IPS-18a (cell line): Measurements from ENCODE around the gene LRP1B.
A peak's percentile ranks its signal among the peaks of the same experiment; 100 is the strongest.

Experiments
- H3K27ac ChIP-seq: one replicate; pipeline ENCODE4 v1.5.1; 2013; ENCODE audit warnings: low read length
- H3K27me3 ChIP-seq: one replicate; pipeline ENCODE4 v1.6.1; 2013; ENCODE audit warnings: mild to moderate bottlenecking, low read length; ENCODE audit not compliant: control insufficient read depth, insufficient read depth
- H3K36me3 ChIP-seq: one replicate; pipeline ENCODE4 v1.6.1; 2013; ENCODE audit warnings: low read depth, low read length; ENCODE audit not compliant: control insufficient read depth
- H3K4me1 ChIP-seq: one replicate; pipeline ENCODE4 v1.6.1; 2013; ENCODE audit warnings: low read depth, low read length; ENCODE audit not compliant: control insufficient read depth
- H3K4me3 ChIP-seq: one replicate; pipeline ENCODE4 v1.5.1; 2013; ENCODE audit warnings: low read length
- H3K9ac ChIP-seq: one replicate; pipeline ENCODE4 v1.6.1; 2013; ENCODE audit warnings: mild to moderate bottlenecking, low read length, moderate library complexity
- H3K9me3 ChIP-seq: one replicate; pipeline ENCODE4 v1.6.1; 2013; ENCODE audit warnings: low read depth, low read length; ENCODE audit not compliant: control insufficient read depth

The LRP1B gene

GRCh38 chr2:142131010-142131669 lies at the start of gene LRP1B:
TSS of gene LRP1B (minus strand) at chr2:142131016. CDS start at chr2:142130729, 287 bp downstream.
- H3K9ac ChIP-seq, result peak within 1 kb of the TSS; percentile 71
- peaks cover 3% of the 10 kb centered on the region for H3K4me1 ChIP-seq
- peak within 1 kb of the TSS; percentile 85 for H3K4me3 ChIP-seq
- H3K27ac ChIP-seq, result no peak within 1 kb of the TSS
- no peaks in the 10 kb centered on the region for H3K36me3 ChIP-seq
- no peaks in the 10 kb centered on the region for H3K9me3 ChIP-seq
- H3K27me3 ChIP-seq, result peaks cover 50% of the 10 kb centered on the region

GRCh38 chr2:142179686-142180085 lies 48.9 kb upstream of the LRP1B start:
- no peak overlapping the region for H3K27ac ChIP-seq
- no peaks in the 10 kb centered on the region for H3K36me3 ChIP-seq
- no peaks in the 10 kb centered on the region for H3K9me3 ChIP-seq
- peaks cover 3% of the 10 kb centered on the region for H3K4me1 ChIP-seq
- no peak overlapping the region for H3K4me3 ChIP-seq
- H3K27me3 ChIP-seq, result no peaks in the 10 kb centered on the region
- no peak overlapping the region for H3K9ac ChIP-seq

GRCh38 chr2:142178604-142179003 lies 47.8 kb upstream of the LRP1B start:
- Histone ChIP-seq H3K27ac (no peak overlapping the region), H3K9ac (no peak overlapping the region), H3K4me3 (no peak overlapping the region), H3K4me1 (peaks cover 3% of the 10 kb centered on the region), H3K27me3 (no peaks in the 10 kb centered on the region), H3K36me3 (no peaks in the 10 kb centered on the region), H3K9me3 (no peaks in the 10 kb centered on the region)

GRCh38 chr2:142176941-142177340 lies 46.1 kb upstream of the LRP1B start:
- Histone ChIP-seq H3K9me3 (no peaks in the 10 kb centered on the region), H3K4me1 (peaks cover 3% of the 10 kb centered on the region), H3K9ac (no peak overlapping the region), H3K4me3 (no peak overlapping the region), H3K36me3 (no peaks in the 10 kb centered on the region), H3K27ac (no peak overlapping the region), H3K27me3 (no peaks in the 10 kb centered on the region)

DNA sequence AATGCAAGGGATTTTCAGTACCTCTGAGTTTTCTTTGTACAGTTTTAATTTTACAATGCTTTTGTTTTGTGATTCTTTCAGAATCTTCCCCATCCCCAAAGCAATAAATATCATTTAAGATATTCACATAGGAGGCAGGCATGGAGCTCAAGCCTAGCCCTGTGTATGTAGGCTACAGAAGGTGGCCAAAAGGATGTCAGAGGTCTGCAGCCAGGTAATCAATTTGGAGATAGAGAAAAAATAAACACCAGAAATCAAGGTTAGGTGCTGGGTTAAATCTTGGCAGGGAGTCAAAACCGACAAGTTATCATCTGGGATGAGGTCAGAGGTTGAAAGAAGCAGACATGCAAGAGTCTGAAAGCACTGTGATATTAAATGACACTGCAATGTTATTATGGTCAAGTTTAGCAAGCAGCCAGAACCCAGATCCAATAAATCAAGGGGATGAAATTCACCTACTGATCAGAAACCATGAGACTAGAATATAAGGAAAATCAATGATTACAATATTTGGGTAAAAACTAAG lies 45.1 kb upstream of the LRP1B start:
- H3K27ac ChIP-seq, result no peak overlapping the region
- H3K4me1 ChIP-seq, result peaks cover 2% of the 10 kb centered on the region
- no peaks in the 10 kb centered on the region for H3K36me3 ChIP-seq

GRCh38 chr2:142174176-142174575 lies 43.4 kb upstream of the LRP1B start:
- Histone ChIP-seq H3K9me3 (no peaks in the 10 kb centered on the region), H3K27me3 (no peaks in the 10 kb centered on the region), H3K27ac (no peak overlapping the region), H3K36me3 (no peaks in the 10 kb centered on the region), H3K4me3 (no peak overlapping the region), H3K9ac (no peak overlapping the region), H3K4me1 (no peaks in the 10 kb centered on the region)

More for the DNA sequence above, 45.1 kb upstream of the LRP1B start:
- Histone ChIP-seq H3K27me3 (no peaks in the 10 kb centered on the region), H3K4me3 (no peak overlapping the region), H3K9ac (no peak overlapping the region), H3K9me3 (no peaks in the 10 kb centered on the region)

DNA sequence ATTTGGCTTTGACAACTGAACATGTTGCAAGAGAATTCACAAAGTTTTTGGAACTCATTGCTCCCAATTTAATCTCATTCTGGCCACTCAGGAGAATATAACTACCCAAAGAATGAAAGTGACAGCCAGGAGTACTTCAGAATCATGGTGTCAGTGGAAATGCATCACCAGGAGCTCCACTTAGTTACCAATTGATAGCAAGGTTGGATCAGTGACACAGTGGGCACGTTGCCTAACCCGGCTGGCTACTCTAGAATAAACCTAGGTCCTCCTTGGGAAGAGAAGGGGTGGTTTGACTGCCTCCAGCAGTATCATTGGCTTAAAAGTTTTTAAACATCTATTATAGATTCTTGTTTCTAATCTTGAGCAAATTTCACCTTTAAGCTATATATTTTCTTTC lies 40.0 kb upstream of the LRP1B start:
- Histone ChIP-seq H3K9me3 (no peaks in the 10 kb centered on the region), H3K27ac (no peak overlapping the region), H3K4me3 (no peak overlapping the region), H3K4me1 (no peaks in the 10 kb centered on the region), H3K27me3 (no peaks in the 10 kb centered on the region), H3K9ac (no peak overlapping the region), H3K36me3 (no peaks in the 10 kb centered on the region)

DNA sequence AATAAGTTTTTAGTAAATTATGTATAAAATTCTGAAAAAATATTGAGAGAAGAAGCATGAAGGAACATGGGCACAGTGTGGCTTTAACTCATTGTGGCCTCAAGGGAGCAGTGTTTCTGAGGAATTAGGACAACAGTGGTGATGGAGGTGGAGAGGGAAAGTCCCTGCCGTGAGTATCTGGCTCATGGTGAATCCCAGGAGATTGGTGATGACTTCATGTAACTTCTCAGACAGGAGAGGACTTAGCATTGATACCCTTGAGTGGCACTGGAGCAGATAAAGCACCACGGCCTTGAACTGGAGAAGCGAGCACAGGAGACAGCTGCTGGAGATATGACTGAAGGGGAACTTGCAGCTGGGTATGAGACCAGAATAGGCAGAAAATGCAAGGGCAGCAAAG lies 35.0 kb upstream of the LRP1B start:
- Histone ChIP-seq H3K27ac (no peak overlapping the region), H3K27me3 (no peaks in the 10 kb centered on the region), H3K9me3 (no peaks in the 10 kb centered on the region)

GRCh38 chr2:142153601-142154000 lies 22.8 kb upstream of the LRP1B start:
- Histone ChIP-seq H3K27ac (no peak overlapping the region), H3K9ac (no peak overlapping the region), H3K36me3 (no peaks in the 10 kb centered on the region), H3K4me1 (no peaks in the 10 kb centered on the region), H3K4me3 (no peak overlapping the region), H3K9me3 (no peaks in the 10 kb centered on the region), H3K27me3 (no peaks in the 10 kb centered on the region)

More for the DNA sequence above, 35.0 kb upstream of the LRP1B start:
- H3K4me1 ChIP-seq, result no peaks in the 10 kb centered on the region
- no peak overlapping the region for H3K4me3 ChIP-seq
- no peak overlapping the region for H3K9ac ChIP-seq
- no peaks in the 10 kb centered on the region for H3K36me3 ChIP-seq

GRCh38 chr2:142150453-142150852 lies 19.6 kb upstream of the LRP1B start:
- Histone ChIP-seq H3K4me1 (no peaks in the 10 kb centered on the region), H3K36me3 (no peaks in the 10 kb centered on the region), H3K4me3 (no peak overlapping the region), H3K27ac (no peak overlapping the region), H3K9me3 (no peaks in the 10 kb centered on the region), H3K27me3 (no peaks in the 10 kb centered on the region), H3K9ac (no peak overlapping the region)

DNA sequence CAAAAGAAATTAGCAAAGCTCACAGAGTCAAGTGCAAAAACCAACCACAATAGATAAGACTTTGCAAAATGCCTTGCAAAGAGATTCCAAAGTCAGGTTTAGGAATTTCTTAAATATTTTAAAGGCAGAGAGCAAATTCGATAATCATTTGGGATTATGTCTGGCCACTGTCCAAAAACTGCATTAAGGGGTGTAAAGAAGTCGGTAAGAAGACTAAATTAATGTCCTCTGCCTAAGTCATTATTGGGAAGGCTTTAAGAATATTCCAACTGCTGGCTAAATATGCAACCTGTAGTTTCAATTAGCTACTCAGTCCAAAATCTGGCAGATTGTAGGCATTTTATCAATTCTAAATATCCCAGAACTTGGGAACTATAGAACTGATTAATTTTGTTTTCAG lies 13.7 kb upstream of the LRP1B start:
- Histone ChIP-seq H3K4me3 (no peak overlapping the region), H3K27me3 (no peaks in the 10 kb centered on the region), H3K36me3 (no peaks in the 10 kb centered on the region), H3K9ac (no peak overlapping the region), H3K27ac (no peak overlapping the region), H3K4me1 (no peaks in the 10 kb centered on the region), H3K9me3 (no peaks in the 10 kb centered on the region)

DNA sequence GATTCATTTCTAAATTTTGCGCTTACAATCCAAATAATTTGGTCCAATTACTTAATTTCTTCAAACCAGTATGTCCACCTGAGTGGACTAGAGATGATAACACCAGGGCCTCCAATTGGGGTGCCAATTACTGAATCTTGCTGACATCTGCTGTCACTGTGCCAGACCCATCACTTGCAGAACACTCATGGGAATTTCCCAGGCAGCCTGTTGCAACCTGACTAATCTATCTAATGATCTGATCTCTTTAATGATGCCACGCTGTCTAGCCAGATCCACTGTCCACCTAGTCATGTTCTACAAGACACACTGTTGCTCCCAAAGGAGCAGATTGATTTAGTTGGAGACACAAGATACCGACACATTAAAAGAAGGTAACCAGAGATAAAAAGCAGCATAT lies 11.8 kb upstream of the LRP1B start:
- no peak overlapping the region for H3K27ac ChIP-seq
- no peak overlapping the region for H3K9ac ChIP-seq
- H3K36me3 ChIP-seq, result no peaks in the 10 kb centered on the region
- H3K27me3 ChIP-seq, result no peaks in the 10 kb centered on the region
- H3K4me1 ChIP-seq, result no peaks in the 10 kb centered on the region
- H3K9me3 ChIP-seq, result no peaks in the 10 kb centered on the region
- H3K4me3 ChIP-seq, result no peak overlapping the region
